ENCODE measurements around the gene TBC1D9B.
A peak's percentile ranks its signal among the peaks of the same experiment; 100 is the strongest.

The TBC1D9B gene

GRCh38 chr5:179830818-179831468 is 76.8 kb downstream of the TBC1D9B start:
- no peaks in the 10 kb centered on the region for H3K27me3 Mint-ChIP-seq
- no peaks in the 10 kb centered on the region for H3K9me3 Mint-ChIP-seq
- H3K27ac Mint-ChIP-seq = peak overlapping the region in 1 of 2 donors; percentile 88
- DNase-seq (no peak), ATAC-seq (replicated peaks) (no peak)
- H3K4me1 Mint-ChIP-seq (ENCODE audit: low read depth in 2 of 2) = peaks cover 12 to 26% of the 10 kb centered on the region in 2 donors
- H3K36me3 Mint-ChIP-seq (ENCODE audit: insufficient read depth) = peaks cover 93% of the 10 kb centered on the region
- peak overlapping the region in 1 of 2 donors; percentile 17 for H3K4me3 Mint-ChIP-seq

DNA sequence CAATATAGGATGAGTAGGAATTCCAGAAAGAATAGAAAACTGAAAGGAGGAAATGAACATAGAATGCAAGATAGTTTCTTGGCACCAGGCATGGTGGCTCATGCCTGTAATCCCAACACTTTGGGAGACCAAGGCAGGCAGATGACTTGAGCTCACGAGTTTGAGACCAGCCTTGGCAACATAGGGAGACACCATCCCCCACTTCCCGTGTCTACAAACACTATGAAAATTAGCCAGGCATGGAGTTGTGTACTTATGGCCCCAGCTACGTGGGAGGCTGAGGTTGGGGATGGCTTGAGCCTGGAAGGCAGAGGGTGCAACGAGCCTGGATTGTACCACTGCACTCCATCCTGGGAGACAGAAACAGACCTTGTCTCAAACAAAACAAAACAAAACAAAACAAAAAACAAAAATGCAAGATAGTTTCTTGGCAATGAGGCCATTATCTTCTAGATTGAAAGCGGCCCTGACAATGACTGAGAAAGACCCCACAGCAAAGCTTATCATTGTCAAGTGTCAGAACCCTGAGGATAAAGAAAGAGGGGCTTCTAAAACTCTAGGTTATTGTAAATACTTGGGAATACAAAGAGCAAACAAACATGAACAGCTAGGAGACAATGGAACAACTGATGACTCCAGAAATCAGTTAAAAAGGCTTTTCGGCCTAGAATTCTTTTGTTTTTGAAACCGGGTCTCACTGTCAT is 77.8 kb downstream of the TBC1D9B start:
- DNase-seq (no peak), ATAC-seq (replicated peaks) (no peak)
- no peaks in the 10 kb centered on the region for H3K9me3 Mint-ChIP-seq
- peak overlapping the region; percentile 62 to 90 for H3K27ac Mint-ChIP-seq
- H3K27me3 Mint-ChIP-seq = no peaks in the 10 kb centered on the region
- H3K4me1 Mint-ChIP-seq (ENCODE audit: low read depth in 2 of 2) = peaks cover 14 to 25% of the 10 kb centered on the region in 2 donors
- no peak overlapping the region for H3K4me3 Mint-ChIP-seq
- peaks cover 94% of the 10 kb centered on the region for H3K36me3 Mint-ChIP-seq (ENCODE audit: insufficient read depth)

DNA sequence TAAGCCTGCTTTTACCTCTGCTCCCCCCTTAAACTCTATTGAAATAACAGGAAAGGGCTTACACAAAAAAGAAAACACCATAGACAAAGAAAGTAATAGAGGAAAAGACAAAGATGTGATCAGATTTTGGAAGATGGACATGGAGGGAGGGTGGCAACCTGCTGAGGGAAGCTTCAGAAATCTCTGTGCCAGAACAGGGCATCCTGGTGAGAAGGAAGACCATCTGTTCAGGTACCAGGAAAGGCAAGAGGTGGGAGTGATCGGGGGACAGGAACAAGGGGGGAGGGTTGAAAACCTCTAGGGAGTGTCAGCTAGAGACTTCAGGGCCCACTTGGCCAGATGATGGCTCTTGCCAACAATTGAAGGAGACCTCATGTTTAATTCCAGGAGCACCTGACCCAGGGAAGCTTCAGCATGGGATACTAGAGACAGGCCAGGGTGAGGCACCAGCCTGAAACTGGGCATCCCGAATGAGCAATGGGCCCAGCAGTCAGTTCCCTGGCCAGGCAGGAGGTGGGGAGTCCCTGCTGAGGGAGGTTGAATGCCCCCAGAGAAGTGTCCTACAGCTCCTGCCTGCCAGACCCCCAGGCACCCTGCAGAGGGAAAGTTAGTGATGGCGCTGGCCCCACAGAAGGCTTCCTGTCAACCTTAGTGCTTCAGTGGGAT is 78.8 kb downstream of the TBC1D9B start:
- DNase-seq = no peak
- no peak for ATAC-seq (replicated peaks)
- Mint-ChIP-seq H3K4me3 (no peak overlapping the region), H3K27me3 (no peaks in the 10 kb centered on the region), H3K27ac (peak overlapping the region in 1 of 2 donors; percentile 90), H3K4me1 (ENCODE audit: low read depth in 2 of 2) (peaks cover 21 to 30% of the 10 kb centered on the region in 2 donors), H3K9me3 (no peaks in the 10 kb centered on the region), H3K36me3 (ENCODE audit: insufficient read depth) (peaks cover 100% of the 10 kb centered on the region)

DNA sequence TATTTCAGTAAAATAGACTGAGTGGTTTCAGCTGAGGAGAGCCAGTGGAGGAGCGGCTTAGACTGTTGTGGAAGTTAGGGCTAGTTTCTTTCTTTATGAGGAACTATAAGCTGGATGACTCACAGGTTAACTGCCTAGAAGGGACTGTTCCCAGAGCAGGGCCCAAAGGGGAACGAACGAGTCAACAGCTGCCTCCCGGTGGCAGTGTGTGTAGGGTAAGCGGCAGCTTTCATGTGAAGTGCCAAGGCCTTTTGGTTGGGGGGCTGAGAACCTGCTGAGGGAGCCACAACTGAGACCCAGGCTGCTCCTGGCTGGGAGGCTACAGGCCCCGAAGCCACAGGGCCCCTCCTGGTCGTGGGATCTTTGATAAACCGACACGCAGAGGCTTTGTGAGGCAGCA is 80.0 kb downstream of the TBC1D9B start:
- ATAC-seq (replicated peaks) (peak; percentile 11), DNase-seq (no peak)
- H3K27ac Mint-ChIP-seq = peak overlapping the region in 1 of 2 donors; percentile 82
- no peaks in the 10 kb centered on the region for H3K27me3 Mint-ChIP-seq
- H3K9me3 Mint-ChIP-seq = no peaks in the 10 kb centered on the region
- peaks cover 100% of the 10 kb centered on the region for H3K36me3 Mint-ChIP-seq (ENCODE audit: insufficient read depth)
- H3K4me3 Mint-ChIP-seq = peak overlapping the region in 1 of 2 donors; percentile 3
- H3K4me1 Mint-ChIP-seq (ENCODE audit: low read depth in 2 of 2) = peaks cover 26 to 31% of the 10 kb centered on the region in 2 donors

DNA sequence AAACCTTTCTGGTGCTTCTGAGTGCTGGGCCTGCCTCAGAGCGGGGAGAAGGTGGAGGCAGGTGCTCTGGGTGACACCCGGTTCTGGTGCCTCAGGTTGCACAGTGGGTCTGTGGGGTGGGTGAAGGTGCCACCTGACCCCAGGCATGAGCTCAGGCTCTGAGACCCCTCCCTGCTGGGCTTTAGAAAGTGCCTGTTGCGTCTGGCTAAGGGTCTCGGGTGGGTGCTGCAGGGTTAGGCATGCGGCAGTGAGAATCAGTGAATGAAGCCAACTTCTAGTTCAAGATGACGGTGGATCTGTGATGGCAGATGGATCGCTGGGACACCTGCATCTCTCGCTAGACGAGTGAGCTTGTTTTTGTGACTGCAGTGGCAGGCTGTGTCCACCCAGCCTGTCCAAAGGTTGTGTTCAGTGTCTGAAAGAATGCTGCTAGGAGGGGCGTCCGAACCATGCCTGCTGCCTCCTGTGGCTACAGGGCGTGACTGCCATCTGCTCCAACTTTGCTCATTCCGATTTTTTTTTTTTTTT is 82.0 kb downstream of the TBC1D9B start:
- Mint-ChIP-seq H3K27me3 (no peaks in the 10 kb centered on the region), H3K9me3 (no peaks in the 10 kb centered on the region), H3K27ac (peak overlapping the region in 1 of 2 donors; percentile 83), H3K4me1 (ENCODE audit: low read depth in 2 of 2) (peaks cover 36 to 38% of the 10 kb centered on the region in 2 donors), H3K36me3 (ENCODE audit: insufficient read depth) (peaks cover 100% of the 10 kb centered on the region), H3K4me3 (no peak overlapping the region)
- ATAC-seq (replicated peaks) = no peak
- no peak for DNase-seq

DNA sequence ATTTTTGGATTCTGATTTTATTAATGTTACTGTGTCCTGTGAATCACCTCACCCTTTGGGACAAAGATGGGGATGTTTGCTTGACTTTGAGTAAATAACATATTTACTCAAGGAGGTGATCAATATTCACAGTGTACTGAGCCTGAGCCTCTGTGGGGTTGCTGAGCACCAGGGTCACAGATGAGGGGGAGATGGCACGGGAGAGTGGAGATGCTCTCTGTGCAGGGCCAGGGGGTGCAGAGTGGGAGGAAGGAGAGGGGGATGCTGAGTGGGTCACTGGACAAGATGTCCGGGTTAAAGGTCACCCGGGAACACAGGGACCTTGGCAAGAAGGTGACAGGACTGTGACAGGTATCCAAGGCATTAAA is 83.0 kb downstream of the TBC1D9B start:
- H3K27ac Mint-ChIP-seq = peak overlapping the region in 1 of 2 donors; percentile 83
- ATAC-seq (replicated peaks) = no peak

DNA sequence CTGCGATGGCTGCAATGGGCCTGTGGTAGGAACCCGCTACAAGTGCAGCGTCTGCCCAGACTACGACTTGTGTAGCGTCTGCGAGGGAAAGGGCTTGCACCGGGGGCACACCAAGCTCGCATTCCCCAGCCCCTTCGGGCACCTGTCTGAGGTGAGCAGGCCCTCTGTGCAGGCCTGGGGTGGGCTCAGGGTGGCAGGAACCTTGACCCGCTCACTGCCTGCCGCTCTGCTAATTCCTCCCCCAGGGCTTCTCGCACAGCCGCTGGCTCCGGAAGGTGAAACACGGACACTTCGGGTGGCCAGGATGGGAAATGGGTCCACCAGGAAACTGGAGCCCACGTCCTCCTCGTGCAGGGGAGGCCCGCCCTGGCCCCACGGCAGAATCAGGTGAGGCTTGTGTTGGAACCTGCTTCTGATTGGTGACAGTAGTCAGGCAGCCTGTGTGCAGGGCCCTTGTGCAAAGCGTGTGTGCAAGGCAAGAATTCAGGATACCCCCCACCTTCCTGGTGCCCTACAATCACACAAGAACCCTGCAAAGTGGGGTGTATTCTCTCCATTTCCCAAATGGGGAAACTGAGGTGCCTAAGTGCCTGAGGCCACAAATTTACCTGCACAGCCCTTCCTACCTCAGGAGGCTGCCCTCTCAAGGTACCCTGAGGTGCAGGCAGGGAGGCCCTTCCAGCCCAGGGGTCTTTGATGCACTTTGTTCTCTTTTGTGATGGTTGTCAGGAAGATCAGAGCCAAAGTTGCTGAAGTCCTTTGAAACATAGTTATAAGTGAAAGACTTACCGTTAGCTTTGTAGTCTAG is 83.6 kb downstream of the TBC1D9B start:
- ATAC-seq (replicated peaks) (no peak), DNase-seq (no peak)
- H3K27ac Mint-ChIP-seq = peak overlapping the region in 1 of 2 donors; percentile 99
- peaks cover 44 to 47% of the 10 kb centered on the region in 2 donors for H3K4me1 Mint-ChIP-seq (ENCODE audit: low read depth in 2 of 2)
- H3K36me3 Mint-ChIP-seq (ENCODE audit: insufficient read depth) = peaks cover 99% of the 10 kb centered on the region
- no peaks in the 10 kb centered on the region for H3K27me3 Mint-ChIP-seq
- H3K4me3 Mint-ChIP-seq = peak overlapping the region; percentile 21 to 60
- H3K9me3 Mint-ChIP-seq = no peaks in the 10 kb centered on the region

More for the DNA sequence above, 83.0 kb downstream of the TBC1D9B start:
- no peak for DNase-seq
- Mint-ChIP-seq H3K36me3 (ENCODE audit: insufficient read depth) (peaks cover 100% of the 10 kb centered on the region), H3K27me3 (no peaks in the 10 kb centered on the region), H3K4me1 (ENCODE audit: low read depth in 2 of 2) (peaks cover 44 to 46% of the 10 kb centered on the region in 2 donors), H3K4me3 (peak overlapping the region; percentile 2 to 21), H3K9me3 (no peaks in the 10 kb centered on the region)

- H3K27me3 Mint-ChIP-seq = no peaks in the 10 kb centered on the region
- H3K36me3 Mint-ChIP-seq (ENCODE audit: insufficient read depth) = peaks cover 97% of the 10 kb centered on the region
- DNase-seq (no peak), ATAC-seq (replicated peaks) (no peak)
- peaks cover 45 to 49% of the 10 kb centered on the region in 2 donors for H3K4me1 Mint-ChIP-seq (ENCODE audit: low read depth in 2 of 2)
- peak overlapping the region; percentile 95 to 98 for H3K4me3 Mint-ChIP-seq
- no peaks in the 10 kb centered on the region for H3K9me3 Mint-ChIP-seq
- peak overlapping the region; percentile 99 for H3K27ac Mint-ChIP-seq
Observed at GRCh38 chr5:179822444-179822990, 85.2 kb downstream of the TBC1D9B start.

GRCh38 chr5:179822059-179822432 is 85.7 kb downstream of the TBC1D9B start:
- H3K4me1 Mint-ChIP-seq (ENCODE audit: low read depth in 2 of 2) = peaks cover 41 to 49% of the 10 kb centered on the region in 2 donors

DNA sequence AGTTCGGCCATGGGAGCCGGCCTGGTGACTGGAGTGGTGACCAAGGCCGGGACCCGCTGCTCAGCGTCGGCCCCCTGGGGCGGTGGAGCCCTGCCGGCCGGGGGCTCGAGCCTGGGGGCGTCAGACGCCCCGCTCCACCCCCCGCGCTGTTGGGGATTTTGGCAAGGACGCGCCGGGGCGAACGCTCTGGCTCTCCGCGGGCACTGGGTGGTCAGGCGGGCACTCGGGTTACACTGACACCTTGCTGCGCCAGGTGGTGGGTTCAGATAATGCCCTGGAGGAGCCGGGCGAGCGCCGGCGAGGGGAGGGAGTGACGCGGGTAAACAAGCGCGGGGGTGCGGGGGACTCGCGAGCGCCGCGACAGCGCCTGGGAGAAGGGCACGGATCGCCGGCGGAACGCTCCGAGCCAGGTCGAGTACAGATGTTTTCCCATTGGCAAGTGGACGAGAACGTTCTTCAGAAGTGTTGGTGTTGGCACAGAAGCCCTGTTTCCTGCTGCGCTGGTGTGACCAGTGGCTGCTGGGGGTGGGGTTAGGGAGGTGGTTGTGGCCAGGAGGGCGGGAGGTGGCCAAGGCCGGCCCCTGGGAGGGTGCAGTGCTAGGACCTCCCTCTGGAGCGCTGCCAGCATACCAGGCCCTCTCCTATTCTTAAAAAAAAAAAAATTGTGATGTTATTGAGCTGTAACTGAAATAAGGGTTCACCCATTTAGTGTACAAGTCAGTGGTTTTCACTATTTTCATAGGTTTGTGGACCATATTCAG is 86.2 kb downstream of the TBC1D9B start:
- peaks cover 37 to 47% of the 10 kb centered on the region in 2 donors for H3K4me1 Mint-ChIP-seq (ENCODE audit: low read depth in 2 of 2)
- H3K9me3 Mint-ChIP-seq = no peaks in the 10 kb centered on the region
- H3K4me3 Mint-ChIP-seq = peak overlapping the region; percentile 95 to 98
- peak; percentile 64 for ATAC-seq (replicated peaks)
- DNase-seq = peak; percentile 92 to 93 (median 92)
- H3K36me3 Mint-ChIP-seq (ENCODE audit: insufficient read depth) = peaks cover 90% of the 10 kb centered on the region
- H3K27me3 Mint-ChIP-seq = no peaks in the 10 kb centered on the region
- H3K27ac Mint-ChIP-seq = peak overlapping the region; percentile 99

More at GRCh38 chr5:179822059-179822432, 85.7 kb downstream of the TBC1D9B start:
- no peak for DNase-seq
- Mint-ChIP-seq H3K4me3 (peak overlapping the region; percentile 95 to 98), H3K27ac (peak overlapping the region; percentile 99), H3K36me3 (ENCODE audit: insufficient read depth) (peaks cover 96% of the 10 kb centered on the region), H3K9me3 (no peaks in the 10 kb centered on the region), H3K27me3 (no peaks in the 10 kb centered on the region)
- ATAC-seq (replicated peaks) = no peak

DNA sequence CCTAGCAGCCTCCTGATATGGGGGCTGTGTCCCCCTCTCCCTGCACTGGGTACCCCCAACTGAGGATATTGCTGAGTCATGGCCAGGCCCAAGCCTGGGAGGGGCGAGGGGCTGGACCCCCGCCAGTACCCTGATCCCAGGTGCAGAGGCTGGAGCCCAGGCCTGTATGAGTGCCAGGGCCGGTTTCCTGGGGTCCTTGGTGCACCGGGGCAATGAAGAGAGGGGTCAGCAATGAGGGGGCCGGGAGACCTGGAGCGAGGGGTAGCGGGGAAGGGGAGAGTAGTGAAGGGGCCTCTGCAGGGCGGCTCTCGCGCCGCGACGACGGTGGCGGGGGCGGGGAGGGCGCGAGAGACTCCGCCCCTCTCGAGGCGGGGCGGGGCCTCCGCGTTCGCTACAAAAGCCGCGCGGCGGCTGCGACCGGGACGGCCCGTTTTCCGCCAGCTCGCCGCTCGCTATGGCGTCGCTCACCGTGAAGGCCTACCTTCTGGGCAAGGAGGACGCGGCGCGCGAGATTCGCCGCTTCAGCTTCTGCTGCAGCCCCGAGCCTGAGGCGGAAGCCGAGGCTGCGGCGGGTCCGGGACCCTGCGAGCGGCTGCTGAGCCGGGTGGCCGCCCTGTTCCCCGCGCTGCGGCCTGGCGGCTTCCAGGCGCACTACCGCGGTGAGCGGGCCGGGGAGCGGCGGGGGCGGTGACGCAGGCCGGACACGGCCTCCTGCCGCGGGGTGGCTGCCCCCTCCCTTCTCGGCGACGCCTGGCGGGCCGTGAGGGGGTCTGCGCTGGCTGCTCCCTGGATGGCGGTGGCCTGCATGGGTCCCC is 87.0 kb downstream of the TBC1D9B start, which contains the start of gene SQSTM1:
TSS of gene SQSTM1 (plus strand) at position 423 of the 815 bp plus-strand sequence. CDS start at position 455, 32 bp downstream.
- Mint-ChIP-seq H3K27ac (peak within 1 kb of the TSS; percentile 99), H3K4me3 (peak within 1 kb of the TSS; percentile 95 to 98), H3K27me3 (no peaks in the 10 kb centered on the region), H3K36me3 (ENCODE audit: insufficient read depth) (peaks cover 85% of the 10 kb centered on the region), H3K4me1 (ENCODE audit: low read depth in 2 of 2) (peaks cover 37 to 48% of the 10 kb centered on the region in 2 donors), H3K9me3 (no peaks in the 10 kb centered on the region)
- DNase-seq (peak; percentile 77 to 85 (median 79)), ATAC-seq (replicated peaks) (peak; percentile 42)
